AG04450 (cell line): ENCODE results near the gene APP. TPM values are rescaled to one million over a fixed set of nuclear protein-coding genes. Genes with fewer than 3 reads are reported as not detected.

Experiments
- CTCF ChIA-PET: fragments of 300-600, 350-600 bp; formaldehyde crosslinking; extraction: SDS; loops from one replicate; lab custom pipeline; 2022; ENCODE audit warnings: antibody characterized with exemption, inconsistent platforms; lab: Charles Lee
- POLR2A ChIA-PET: fragments of 350-600 bp; formaldehyde crosslinking; extraction: SDS; loops from one replicate; lab custom pipeline; 2021; ENCODE audit warnings: antibody characterized with exemption, inconsistent platforms; lab: Yijun Ruan, JAX
- DNase-seq: peaks from one replicate; pipeline ENCODE4 v3.0.0-alpha.2; 2011; ENCODE audit warnings: low read depth, low spot score
- H3K27ac ChIP-seq: one replicate; pipeline ENCODE4 v1.5.1; 2012; ENCODE audit warnings: low read depth, low read length, control low read depth
- H3K27me3 ChIP-seq: one replicate; pipeline ENCODE4 v1.6.0; 2012; ENCODE audit warnings: low read length; ENCODE audit not compliant: control insufficient read depth, insufficient read depth
- H3K4me3 ChIP-seq: 2 replicates; pipeline ENCODE4 v1.5.1; 2011; ENCODE audit warnings: mild to moderate bottlenecking, low read depth, low read length, control low read depth
- H3K9me3 ChIP-seq: 2 replicates; pipeline ENCODE4 v1.5.1; 2012; ENCODE audit warnings: low read length; ENCODE audit not compliant: control insufficient read depth, insufficient read depth
- polyA plus RNA-seq: library from polyadenylated mRNA; depleted of rRNA; stranded (reverse); fragments of >200 nt; gene quantifications from 2 replicates; pipeline ENCODE4 v1.2.3, GENCODE V29; 2011
- TF ChIP-seq, protein P1 (sequence below): IDR thresholded peaks from 2 replicates; pipeline ENCODE4 v1.5.1; 2011; ENCODE audit warnings: low read depth, low read length, control low read depth, inconsistent platforms

APP gene
- polyA plus RNA-seq, 1 experiment = 870 TPM

DNA sequence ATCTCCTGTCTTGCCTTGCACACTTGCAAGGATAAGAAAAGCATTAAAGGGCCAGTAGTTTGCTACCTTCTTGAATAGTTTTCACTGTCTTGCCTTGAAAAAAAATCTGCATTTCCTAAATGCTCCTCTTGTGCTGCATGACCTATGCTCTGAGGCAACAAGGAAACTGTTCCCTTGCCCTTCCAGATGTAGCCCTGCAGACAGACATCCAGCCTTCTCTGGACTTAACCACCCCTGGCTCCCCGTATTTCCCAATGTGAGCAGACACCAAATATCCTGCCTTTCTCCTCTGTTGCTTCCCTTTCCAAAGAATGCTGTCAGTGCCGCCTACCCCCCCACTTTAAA is 258.2 kb downstream of the APP start:
- Histone ChIP-seq H3K27me3 (no peaks in the 10 kb centered on the region), H3K27ac (no peak overlapping the region), H3K9me3 (no peaks in the 10 kb centered on the region; the same call in 1 of the 2 replicates), H3K4me3 (no peak overlapping the region)
- TF ChIP-seq, protein P1, sequence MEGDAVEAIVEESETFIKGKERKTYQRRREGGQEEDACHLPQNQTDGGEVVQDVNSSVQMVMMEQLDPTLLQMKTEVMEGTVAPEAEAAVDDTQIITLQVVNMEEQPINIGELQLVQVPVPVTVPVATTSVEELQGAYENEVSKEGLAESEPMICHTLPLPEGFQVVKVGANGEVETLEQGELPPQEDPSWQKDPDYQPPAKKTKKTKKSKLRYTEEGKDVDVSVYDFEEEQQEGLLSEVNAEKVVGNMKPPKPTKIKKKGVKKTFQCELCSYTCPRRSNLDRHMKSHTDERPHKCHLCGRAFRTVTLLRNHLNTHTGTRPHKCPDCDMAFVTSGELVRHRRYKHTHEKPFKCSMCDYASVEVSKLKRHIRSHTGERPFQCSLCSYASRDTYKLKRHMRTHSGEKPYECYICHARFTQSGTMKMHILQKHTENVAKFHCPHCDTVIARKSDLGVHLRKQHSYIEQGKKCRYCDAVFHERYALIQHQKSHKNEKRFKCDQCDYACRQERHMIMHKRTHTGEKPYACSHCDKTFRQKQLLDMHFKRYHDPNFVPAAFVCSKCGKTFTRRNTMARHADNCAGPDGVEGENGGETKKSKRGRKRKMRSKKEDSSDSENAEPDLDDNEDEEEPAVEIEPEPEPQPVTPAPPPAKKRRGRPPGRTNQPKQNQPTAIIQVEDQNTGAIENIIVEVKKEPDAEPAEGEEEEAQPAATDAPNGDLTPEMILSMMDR = no peak
- DNase-seq = no peak
- ChIA-PET CTCF (interaction anchor here (1.3 kb wide), 1 partner anchor 21 kb away, joined by 3 read pairs; no protein-coding TSS in a partner anchor), POLR2A (no interaction called here)

DNA sequence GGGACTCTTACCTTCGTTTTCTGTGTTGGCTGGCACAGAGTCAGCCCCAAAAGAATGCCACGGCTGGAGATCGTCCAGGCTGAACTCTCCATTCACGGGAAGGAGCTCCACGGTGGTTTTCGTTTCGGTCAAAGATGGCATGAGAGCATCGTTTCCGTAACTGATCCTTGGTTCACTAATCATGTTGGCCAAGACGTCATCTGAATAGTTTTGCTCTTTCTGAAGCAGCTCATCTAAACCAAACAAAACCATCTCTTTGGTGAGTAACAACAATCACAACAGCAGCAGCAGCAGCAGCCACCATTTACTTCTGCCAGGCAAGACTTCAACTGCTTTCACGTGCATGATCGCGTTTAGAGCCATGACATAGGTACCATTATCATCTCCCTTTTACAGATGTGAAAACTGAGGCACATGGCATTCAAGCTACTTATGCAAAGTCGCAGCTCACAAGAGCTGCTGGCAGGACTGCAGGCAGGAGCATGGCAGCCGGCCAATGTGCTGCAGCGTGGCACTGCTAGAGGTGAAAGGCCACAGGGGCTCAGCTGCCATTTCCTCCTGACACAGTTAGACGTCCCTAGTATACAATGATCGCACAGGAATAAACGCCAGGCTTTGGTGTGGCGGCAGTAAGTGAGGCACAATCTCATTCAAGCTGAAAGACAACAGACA is 258.7 kb downstream of the APP start:
- Histone ChIP-seq H3K4me3 (no peak overlapping the region), H3K27ac (no peak overlapping the region), H3K9me3 (no peaks in the 10 kb centered on the region; the same call in 1 of the 2 replicates), H3K27me3 (no peaks in the 10 kb centered on the region)
- DNase-seq = no peak
- ChIA-PET CTCF (no interaction called here), POLR2A (no interaction called here)
- TF ChIP-seq, protein P1 = no peak

DNA sequence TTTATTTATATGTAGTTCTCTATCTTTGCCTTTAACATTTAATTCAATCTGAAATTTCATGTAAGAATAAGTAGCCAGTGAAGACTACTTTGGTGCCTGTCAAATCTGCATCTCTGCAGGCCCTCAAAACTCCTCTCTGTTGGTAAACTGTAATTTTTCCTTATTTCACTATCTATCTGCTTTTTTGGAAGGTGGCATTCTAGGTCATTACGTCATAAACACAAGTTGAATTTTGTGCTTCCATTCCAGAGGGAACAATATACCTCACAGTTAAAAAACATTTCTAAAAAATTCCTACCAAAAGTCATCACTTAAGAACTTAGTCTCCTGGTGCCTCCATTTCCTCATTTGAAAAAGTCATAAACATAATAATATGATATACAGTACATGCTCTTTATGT is 259.8 kb downstream of the APP start:
- TF ChIP-seq, protein P1 = no peak
- no peak for DNase-seq
- CTCF ChIA-PET = no interaction called here

DNA sequence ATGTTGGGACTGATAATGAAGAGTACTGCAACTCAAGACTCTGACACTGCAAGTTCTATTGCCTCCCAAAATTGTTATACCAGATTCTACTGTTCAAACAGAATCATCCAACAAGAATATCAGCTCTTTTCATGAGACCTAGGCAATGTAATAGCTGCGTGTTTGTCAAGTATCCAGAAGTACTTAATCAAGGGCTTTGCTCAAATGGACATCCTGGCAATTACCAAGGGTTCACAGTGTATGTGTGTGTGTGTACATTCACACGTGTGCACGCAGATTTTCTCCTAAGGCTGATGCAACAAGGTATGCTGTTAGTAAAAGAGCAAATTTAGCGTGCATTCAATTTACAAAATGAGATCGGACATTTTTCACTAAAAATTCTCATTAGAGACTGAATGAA is 261.2 kb downstream of the APP start:
- Histone ChIP-seq H3K27me3 (no peaks in the 10 kb centered on the region), H3K27ac (no peak overlapping the region), H3K4me3 (no peak overlapping the region), H3K9me3 (no peaks in the 10 kb centered on the region)
- POLR2A ChIA-PET = no interaction called here
- CTCF ChIA-PET = interaction anchor here (3.1 kb wide), 1 partner anchor 13 kb away, joined by 29 read pairs; no protein-coding TSS in a partner anchor
- TF ChIP-seq, protein P1 = no peak
- no peak for DNase-seq

More for the DNA sequence above, 259.8 kb downstream of the APP start:
- H3K27ac ChIP-seq = no peak overlapping the region
- no peak overlapping the region for H3K4me3 ChIP-seq
- H3K27me3 ChIP-seq = no peaks in the 10 kb centered on the region
- POLR2A ChIA-PET = no interaction called here
- H3K9me3 ChIP-seq = no peaks in the 10 kb centered on the region

DNA sequence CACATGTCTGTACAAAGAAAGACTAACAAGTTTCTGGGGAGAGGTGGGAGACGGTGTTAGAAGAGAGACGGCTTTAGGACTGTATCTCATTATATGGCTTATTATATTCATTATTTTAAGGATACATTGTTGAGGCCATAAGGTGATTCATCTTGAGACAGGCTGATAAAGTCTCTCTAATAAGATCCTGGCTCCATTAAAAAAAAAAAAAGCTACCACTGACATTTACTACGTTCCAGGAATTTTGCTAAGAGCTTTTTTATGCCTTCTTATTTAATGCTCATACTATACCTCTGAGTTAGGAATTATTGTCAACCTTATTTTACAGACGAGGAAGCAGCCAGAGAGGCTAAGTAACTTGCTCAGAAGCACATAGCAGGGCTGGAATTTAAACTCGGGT is 262.1 kb downstream of the APP start:
- no peak overlapping the region for H3K27ac ChIP-seq
- DNase-seq = no peak
- POLR2A ChIA-PET = no interaction called here
- H3K4me3 ChIP-seq = no peak overlapping the region
- CTCF ChIA-PET = interaction anchor here (0.5 to 3.1 kb wide), 3 partner anchors 12 to 70 kb away, joined by 3 to 29 read pairs (median 3); no protein-coding TSS in a partner anchor
- no peaks in the 10 kb centered on the region for H3K9me3 ChIP-seq
- TF ChIP-seq, protein P1 = no peak
- H3K27me3 ChIP-seq = no peaks in the 10 kb centered on the region
